ENCODE measurements around the gene TC2N. TPM values are rescaled to one million over a fixed set of nuclear protein-coding genes. Genes with fewer than 3 reads are reported as not detected.
A peak's percentile ranks its signal among the peaks of the same experiment; 100 is the strongest.
"Not testable (repeated sequence)": the region's sequence is repeated elsewhere in the genome, so short reads cannot be mapped to it uniquely, and the experiment has no call there.

TC2N gene
- total RNA-seq, 2 donors from 2014 or later: 33.4 to 42.8 TPM

GRCh38 chr14:91831337-91831736 lies 36.0 kb downstream of the TC2N start:
- Mint-ChIP-seq H3K9me3 (no peaks in the 10 kb centered on the region), H3K36me3 (peaks cover 0 to 10% of the 10 kb centered on the region in 2 donors), H3K27ac (no peak overlapping the region)
- no peak for ATAC-seq
- DNase-seq (ENCODE audit: low spot score in 2 of 2): no peak

DNA sequence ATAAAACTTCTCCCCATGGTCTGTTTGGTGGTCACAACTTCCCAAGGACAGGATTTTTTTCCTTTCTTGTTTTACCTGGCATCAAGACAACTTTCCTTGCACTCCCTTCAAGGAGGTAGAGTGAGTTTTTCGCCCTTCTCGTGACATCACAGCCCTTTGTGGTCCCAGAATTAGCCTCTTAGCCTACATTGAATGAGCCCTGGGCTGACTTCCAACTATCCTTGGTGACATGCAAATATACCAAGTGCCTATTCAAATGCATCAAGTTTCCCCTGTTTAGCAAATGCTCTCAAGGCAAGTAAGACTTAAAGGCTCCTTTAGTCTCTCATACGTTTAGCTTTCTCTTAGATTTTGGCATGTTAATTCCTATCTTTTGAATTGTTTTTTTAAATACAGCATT lies 36.6 kb downstream of the TC2N start:
- Mint-ChIP-seq H3K36me3 (peaks cover 0 to 10% of the 10 kb centered on the region in 2 donors), H3K9me3 (peaks cover 0 to under 1% of the 10 kb centered on the region in 2 donors), H3K27ac (no peak overlapping the region)
- DNase-seq (ENCODE audit: low spot score in 2 of 2) (no peak), ATAC-seq (peak in 1 of 2 donors; percentile 44)

GRCh38 chr14:91829511-91829910 lies 37.8 kb downstream of the TC2N start:
- DNase-seq (ENCODE audit: low spot score in 2 of 2) (no peak), ATAC-seq (no peak)
- peak overlapping the region in 1 of 2 donors; percentile 35 for H3K27ac Mint-ChIP-seq
- H3K9me3 Mint-ChIP-seq: peaks cover 0 to 8% of the 10 kb centered on the region in 2 donors
- H3K36me3 Mint-ChIP-seq: peaks cover 0 to 18% of the 10 kb centered on the region in 2 donors

DNA sequence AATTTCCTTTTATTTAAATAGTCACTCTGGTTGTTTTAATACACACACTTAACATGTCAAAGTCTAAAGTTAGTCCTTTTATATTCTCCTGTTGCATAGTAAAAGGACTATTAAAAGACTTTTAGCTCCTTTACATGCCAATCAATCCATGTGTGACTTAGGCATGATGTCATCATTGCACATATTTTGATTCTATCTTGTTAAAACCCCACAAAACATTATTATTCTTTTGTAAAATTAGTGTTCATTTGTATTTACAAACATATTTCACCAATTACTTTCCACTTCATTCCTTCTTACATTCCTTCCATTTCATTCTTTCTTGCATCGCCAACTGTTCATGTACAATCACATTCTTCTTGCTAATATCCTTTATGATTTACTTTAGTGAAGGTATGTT lies 39.6 kb downstream of the TC2N start:
- Mint-ChIP-seq H3K27ac (no peak overlapping the region), H3K36me3 (peaks cover 0 to 22% of the 10 kb centered on the region in 2 donors), H3K9me3 (peaks cover 0 to 12% of the 10 kb centered on the region in 2 donors)
- DNase-seq (ENCODE audit: low spot score in 2 of 2) (no peak), ATAC-seq (no peak)

DNA sequence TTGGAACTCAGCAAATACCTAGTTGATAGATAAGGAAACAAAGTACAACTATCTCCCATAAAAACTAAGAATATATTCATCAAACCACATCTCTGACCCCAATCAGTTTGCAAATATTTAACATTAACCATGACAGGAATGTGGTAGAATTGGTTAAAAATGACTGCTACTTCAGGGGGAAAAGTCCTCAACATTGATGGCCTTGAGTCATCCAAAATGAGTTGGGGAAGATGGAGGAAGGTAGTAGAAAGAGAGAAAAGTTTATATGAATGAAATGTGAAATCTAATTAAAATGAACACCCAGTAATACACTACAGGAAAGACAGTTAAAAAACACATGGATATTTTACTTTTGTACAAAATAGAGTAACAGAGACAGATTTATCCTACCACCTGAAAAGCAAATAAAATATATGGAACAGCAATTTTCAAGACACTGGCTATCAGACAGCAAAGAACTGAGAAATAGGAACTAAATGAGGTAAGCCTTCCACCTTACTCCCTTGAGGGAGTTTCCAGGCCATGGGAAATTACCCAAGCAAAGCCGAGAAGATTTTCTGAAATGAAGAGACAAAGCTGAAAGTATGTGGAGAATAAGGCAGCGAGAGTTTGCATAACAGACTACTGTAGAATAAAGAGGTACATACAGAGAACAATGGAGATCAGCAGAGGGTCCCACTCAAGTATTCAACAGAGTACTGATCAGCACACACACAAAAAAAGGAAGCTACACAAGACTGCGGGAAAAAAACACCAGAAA lies 49.6 kb downstream of the TC2N start:
- H3K27ac Mint-ChIP-seq: peak overlapping the region in 1 of 2 donors; percentile 21
- peak in 1 of 2 donors; percentile 51 for ATAC-seq
- DNase-seq (ENCODE audit: low spot score in 2 of 2): no peak

GRCh38 chr14:91814317-91814716 lies 53.0 kb downstream of the TC2N start:
- Mint-ChIP-seq H3K36me3 (peaks cover 43 to 53% of the 10 kb centered on the region in 2 donors), H3K9me3 (peaks cover 14 to 32% of the 10 kb centered on the region in 2 donors), H3K27ac (no peak overlapping the region)
- no peak for ATAC-seq
- DNase-seq (ENCODE audit: low spot score in 2 of 2): no peak

More for the DNA sequence above, 49.6 kb downstream of the TC2N start:
- Mint-ChIP-seq H3K36me3 (peaks cover 26 to 43% of the 10 kb centered on the region in 2 donors), H3K9me3 (peaks cover 3 to 22% of the 10 kb centered on the region in 2 donors)

- Mint-ChIP-seq H3K36me3 (peaks cover 48 to 58% of the 10 kb centered on the region in 2 donors), H3K27ac (no peak overlapping the region), H3K9me3 (peaks cover 31 to 39% of the 10 kb centered on the region in 2 donors)
- no peak for ATAC-seq
- no peak for DNase-seq (ENCODE audit: low spot score in 2 of 2)
Observed at GRCh38 chr14:91810699-91811098, 56.6 kb downstream of the TC2N start.

DNA sequence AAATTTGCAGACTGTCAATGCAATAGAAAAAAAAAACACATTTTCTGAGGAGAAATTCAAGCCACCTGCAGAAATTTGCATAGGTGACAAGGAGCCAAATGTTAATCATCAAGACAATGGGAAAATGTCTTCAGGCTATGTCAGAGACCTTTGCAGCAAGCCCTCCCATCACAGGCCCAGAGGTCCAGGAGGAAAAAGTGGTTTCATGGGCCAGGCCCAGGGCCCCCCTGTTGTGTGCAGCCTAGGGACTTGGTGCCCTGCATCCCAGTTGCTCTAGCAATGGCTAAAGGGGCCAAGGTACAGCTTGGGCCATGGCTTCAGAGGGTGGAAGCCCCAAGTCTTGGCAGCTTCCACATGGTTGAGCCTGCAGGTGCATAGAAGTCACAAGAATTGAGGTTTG lies 60.6 kb downstream of the TC2N start:
- peak overlapping the region in 1 of 2 donors; percentile 27 for H3K27ac Mint-ChIP-seq
- no peak for ATAC-seq
- no peak for DNase-seq (ENCODE audit: low spot score in 2 of 2)
- H3K36me3 Mint-ChIP-seq: peaks cover 42 to 61% of the 10 kb centered on the region in 2 donors
- H3K9me3 Mint-ChIP-seq: peaks cover 31 to 40% of the 10 kb centered on the region in 2 donors

DNA sequence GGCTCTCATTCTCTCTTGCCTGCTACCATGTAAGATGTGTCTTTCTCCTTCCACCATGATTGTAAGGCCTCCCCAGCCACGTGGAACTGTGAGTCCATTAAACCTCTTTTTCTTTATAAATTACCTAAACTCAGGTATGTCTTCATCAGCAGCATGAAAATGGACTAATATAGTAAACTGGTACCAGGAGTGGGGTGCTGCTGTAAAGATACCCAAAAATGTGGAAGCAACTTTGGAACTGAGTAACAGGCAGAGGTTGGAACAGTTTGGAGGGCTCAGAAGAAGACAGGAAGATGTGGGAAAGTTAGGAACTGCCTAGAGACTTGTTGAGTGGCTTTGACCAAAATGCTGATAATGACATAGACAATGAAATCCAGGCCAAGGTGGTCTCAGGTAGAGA lies 61.2 kb downstream of the TC2N start:
- not testable (repeated sequence) for DNase-seq (ENCODE audit: low spot score in 2 of 2); ATAC-seq; H3K27ac Mint-ChIP-seq
- Mint-ChIP-seq H3K36me3 (peaks cover 42 to 60% of the 10 kb centered on the region in 2 donors), H3K9me3 (peaks cover 31 to 40% of the 10 kb centered on the region in 2 donors)

GRCh38 chr14:91805659-91806058 lies 61.7 kb downstream of the TC2N start:
- Mint-ChIP-seq H3K36me3 (peaks cover 38 to 56% of the 10 kb centered on the region in 2 donors), H3K27ac (no peak overlapping the region), H3K9me3 (peaks cover 31 to 39% of the 10 kb centered on the region in 2 donors)
- DNase-seq (ENCODE audit: low spot score in 2 of 2): no peak
- ATAC-seq: peak in 1 of 2 donors; percentile 76

DNA sequence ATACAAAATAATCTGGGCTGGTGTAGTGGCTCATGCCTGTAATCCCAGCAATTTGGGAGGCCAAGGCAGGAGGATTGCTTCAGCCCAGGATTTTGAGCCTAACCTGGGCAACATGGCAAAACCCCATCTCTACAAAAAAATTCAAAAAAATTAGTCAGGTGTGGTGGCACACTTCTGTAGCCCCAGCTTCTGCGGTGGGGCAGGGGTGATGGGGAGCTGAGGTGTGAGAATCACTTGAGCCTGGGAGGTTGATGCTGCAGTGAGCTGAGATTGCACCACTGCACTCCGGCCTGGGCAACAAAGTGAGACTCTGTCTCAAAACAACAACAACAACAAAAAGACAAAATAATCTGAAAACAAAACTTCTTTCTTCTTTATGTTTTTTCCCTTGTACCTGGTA lies 66.0 kb downstream of the TC2N start:
- no peak for DNase-seq (ENCODE audit: low spot score in 2 of 2)
- no peak overlapping the region for H3K27ac Mint-ChIP-seq
- H3K9me3 Mint-ChIP-seq: peaks cover 4 to 8% of the 10 kb centered on the region in 2 donors
- ATAC-seq: no peak
- H3K36me3 Mint-ChIP-seq: peaks cover 5 to 17% of the 10 kb centered on the region in 2 donors

GRCh38 chr14:91796617-91797347 lies 70.6 kb downstream of the TC2N start:
- Mint-ChIP-seq H3K36me3 (peaks cover 0 to 5% of the 10 kb centered on the region in 2 donors), H3K27ac (peak overlapping the region in 1 of 2 donors; percentile 14), H3K9me3 (no peaks in the 10 kb centered on the region)
- no peak for DNase-seq (ENCODE audit: low spot score in 2 of 2)
- ATAC-seq: no peak

GRCh38 chr14:91793704-91794103 lies 73.6 kb downstream of the TC2N start:
- ATAC-seq (no peak), DNase-seq (ENCODE audit: low spot score in 2 of 2) (no peak)
- H3K27ac Mint-ChIP-seq: peak overlapping the region in 1 of 2 donors; percentile 74
- H3K36me3 Mint-ChIP-seq: peaks cover 0 to 5% of the 10 kb centered on the region in 2 donors
- H3K9me3 Mint-ChIP-seq: no peaks in the 10 kb centered on the region

- no peak overlapping the region for H3K27ac Mint-ChIP-seq
- no peak for ATAC-seq
- no peak for DNase-seq (ENCODE audit: low spot score in 2 of 2)
- no peaks in the 10 kb centered on the region for H3K36me3 Mint-ChIP-seq
- H3K9me3 Mint-ChIP-seq: no peaks in the 10 kb centered on the region
Observed at GRCh38 chr14:91786188-91786587, 81.1 kb downstream of the TC2N start.

DNA sequence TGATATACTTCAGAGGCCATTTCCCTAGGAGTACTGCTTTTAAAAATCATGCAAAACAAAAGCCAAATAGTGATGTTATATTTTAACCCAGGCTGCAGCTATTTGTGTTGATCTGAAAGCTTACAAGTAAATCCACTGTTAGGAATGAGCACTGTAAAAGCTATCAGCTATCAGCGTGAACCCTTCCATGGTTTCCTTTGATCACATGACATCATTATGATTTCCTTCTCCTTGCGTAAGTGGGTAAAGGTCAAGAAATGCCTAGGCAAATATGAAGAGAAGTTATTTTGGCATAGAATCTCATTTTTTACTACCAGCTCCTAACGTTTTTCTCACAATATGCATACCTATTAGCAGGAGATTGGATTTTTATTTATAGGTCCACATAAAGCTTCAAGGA lies 86.9 kb downstream of the TC2N start:
- no peaks in the 10 kb centered on the region for H3K9me3 Mint-ChIP-seq
- H3K27ac Mint-ChIP-seq: no peak overlapping the region
- no peaks in the 10 kb centered on the region for H3K36me3 Mint-ChIP-seq
- ATAC-seq (no peak), DNase-seq (ENCODE audit: low spot score in 2 of 2) (no peak)

GRCh38 chr14:91778217-91778616 lies 89.1 kb downstream of the TC2N start:
- Mint-ChIP-seq H3K27ac (no peak overlapping the region), H3K9me3 (no peaks in the 10 kb centered on the region), H3K36me3 (no peaks in the 10 kb centered on the region)
- ATAC-seq: no peak
- DNase-seq (ENCODE audit: low spot score in 2 of 2): no peak

All from activated naive CD4-positive, alpha-beta T cell treated with anti-CD3 and anti-CD28 coated beads, Interleukin-2, amount 50 U/mL, for 72 hours (primary cell).